NCI-H146 treated with DMSO at 0.1 percent for 48 hours (cell line): Measurements from ENCODE around the gene LIMD2.

Source experiments
- DNase-seq: peaks from one replicate; lab custom pipeline; 2025; ENCODE audit not compliant: unreplicated experiment; lab: John Stamatoyannopoulos, UW

The LIMD2 gene

DNA sequence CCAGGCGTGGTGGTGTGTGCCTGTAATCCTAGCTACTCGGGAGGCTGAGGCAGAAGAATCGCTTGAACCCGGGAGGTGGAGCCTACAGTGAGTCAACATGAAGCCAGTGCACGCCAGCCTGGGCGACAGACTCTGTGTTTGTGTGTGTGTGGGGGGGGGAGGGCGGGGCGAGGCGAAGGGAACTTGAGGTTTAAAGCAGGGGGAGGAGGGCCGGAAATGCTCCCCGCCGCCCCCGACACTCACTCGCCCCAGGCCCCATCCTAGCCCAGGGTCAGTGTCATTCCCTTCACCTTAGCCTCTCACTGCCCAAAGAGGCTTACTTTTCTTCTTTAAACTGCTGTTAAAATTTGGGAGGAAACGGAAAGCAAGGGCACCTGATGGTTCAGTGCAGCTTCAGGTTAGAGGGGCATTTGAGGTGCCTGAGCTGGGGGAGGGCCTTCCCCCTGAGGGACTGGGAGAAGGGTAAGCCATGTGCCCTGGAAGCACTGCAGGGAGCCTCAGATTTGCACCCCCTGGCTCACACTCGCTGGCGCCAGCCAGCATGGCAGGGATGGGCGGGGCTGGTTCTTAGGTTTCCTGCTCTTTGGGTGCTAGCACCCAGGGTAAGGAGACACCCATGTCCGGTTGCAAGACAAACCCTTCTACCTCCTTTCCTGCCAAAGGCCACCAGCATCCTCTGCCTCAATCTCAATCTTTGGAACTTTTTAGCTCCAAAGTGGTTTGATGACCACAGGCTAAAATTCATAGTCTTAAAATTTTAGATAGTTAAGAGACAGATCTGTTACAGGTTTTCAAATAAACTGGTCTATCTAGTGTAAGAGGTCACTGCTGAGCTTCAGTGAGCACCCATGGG lies 2.2 kb upstream of the LIMD2 start:
- DNase-seq, result no peak

- no peak for DNase-seq
These were observed 1.5 kb upstream of the LIMD2 start for GRCh38 chr17:63701456-63701820.

GRCh38 chr17:63700528-63701455 lies 867 bp upstream of the LIMD2 start:
- DNase-seq, result peak; percentile 29

DNA sequence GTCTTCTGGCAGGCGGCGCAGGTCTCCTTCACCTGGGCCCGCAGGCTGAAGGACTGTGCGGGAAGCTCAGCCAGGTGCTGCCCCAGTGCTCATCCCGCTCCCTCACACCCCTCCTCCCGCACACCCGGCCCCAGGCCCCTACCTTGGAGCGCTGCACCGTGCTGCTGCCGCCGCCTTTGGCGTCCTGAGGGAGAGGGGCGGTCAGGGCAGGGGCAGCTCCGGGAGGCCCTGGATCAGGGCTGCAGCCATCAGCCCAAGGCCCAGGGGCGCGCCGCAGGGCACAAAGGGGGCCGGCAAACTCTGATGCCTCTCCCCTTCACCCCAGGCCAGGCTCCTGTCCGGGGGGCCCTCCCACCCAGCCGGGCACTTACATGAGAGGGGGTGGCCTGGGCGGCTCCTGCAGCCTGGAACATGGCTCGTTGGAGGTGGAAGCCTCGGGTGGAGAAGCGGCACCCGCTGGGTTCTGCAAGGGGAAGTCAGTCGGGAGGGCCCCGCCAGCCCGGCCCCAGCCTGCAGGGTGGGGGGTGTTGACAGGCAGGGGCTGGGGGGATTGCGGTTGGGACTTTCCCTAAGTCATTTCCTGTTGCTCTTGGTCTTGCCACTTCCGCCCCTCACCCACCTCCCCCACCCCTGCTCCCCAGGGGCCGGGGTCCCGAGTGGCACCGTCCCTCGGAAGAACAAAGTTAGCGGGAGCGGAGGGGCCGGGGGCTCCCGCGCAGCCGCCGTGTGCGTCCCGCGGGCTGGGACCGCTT lies 863 bp downstream of the LIMD2 start:
- no peak for DNase-seq

GRCh38 chr17:63698381-63698885 lies 1.5 kb downstream of the LIMD2 start:
- DNase-seq, result no peak

DNA sequence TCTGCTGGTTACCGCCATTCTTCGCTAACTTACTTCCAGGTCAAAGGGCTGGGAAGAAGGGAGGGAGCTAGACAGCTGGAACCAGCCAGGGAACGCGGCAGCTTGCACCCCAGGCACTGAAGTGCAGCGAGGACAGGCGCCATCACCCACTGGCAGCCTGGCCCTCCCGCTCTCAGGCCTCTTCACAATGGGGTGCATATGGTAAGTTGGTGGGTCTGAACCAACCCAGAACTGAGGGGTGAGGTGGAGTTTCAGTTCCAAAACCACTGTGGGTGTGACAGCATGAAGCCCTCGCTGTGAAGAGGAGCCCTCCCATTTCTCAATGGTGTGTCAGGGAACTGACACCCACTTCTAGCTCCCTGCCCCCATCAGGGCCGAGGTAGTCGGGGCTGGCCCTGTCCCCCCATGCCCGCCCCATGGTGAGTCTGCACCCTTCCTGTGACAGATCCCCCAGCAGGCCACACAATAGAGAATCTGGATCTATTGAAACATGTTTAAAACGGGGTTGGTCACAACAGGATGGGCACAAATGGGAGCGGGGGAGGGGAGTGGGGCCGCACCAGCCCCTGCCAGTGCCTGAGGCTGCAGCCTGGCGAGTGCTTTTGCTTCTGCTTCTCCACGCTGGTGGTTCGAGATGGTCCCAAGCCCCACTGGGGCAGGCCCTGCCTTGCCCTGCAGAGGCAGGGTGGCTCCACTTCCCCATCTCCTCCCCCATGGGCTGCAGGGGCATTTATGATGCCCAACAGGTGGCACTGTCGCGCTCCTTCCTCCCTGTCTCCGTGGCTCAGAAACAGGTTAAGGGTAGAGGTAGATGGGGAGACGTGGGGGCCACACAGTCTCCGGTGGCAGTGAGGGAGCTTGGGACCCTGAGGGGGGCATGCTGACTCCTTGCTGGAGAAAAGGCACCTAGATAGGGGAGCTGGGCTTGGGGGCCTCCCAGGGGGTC lies 2.3 kb downstream of the LIMD2 start:
- DNase-seq, result no peak

DNA sequence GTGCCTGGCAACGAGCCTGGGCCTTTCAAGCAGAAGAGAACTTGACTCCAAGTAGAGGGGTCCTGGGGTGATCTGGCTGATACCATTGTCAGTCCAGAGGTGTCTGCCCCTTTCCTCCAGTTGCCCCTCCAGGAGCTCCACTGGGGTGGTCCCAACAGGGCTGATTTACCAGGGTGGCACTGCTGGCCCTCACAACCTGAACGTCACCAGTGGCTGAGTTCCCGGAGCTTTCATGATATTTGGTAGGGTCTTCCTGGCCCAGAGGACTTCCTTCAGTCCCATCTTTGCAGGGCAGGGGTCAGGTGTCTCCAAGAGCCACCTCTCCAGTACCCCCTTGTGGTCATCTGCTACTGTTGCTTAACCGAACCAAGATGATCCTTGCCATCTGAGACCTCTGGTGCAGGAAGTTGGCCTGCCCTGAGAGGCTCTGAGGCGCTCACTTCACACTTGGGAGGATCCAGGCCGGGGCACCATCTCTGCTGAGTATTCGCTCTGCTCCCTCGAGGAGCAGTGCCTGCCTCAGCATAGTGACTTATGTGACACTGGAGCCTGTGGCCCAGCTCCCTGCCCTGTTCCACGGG lies 3.5 kb downstream of the LIMD2 start:
- DNase-seq, result no peak

- DNase-seq, result no peak
These were observed 4.0 kb downstream of the LIMD2 start for GRCh38 chr17:63695889-63696288.

DNA sequence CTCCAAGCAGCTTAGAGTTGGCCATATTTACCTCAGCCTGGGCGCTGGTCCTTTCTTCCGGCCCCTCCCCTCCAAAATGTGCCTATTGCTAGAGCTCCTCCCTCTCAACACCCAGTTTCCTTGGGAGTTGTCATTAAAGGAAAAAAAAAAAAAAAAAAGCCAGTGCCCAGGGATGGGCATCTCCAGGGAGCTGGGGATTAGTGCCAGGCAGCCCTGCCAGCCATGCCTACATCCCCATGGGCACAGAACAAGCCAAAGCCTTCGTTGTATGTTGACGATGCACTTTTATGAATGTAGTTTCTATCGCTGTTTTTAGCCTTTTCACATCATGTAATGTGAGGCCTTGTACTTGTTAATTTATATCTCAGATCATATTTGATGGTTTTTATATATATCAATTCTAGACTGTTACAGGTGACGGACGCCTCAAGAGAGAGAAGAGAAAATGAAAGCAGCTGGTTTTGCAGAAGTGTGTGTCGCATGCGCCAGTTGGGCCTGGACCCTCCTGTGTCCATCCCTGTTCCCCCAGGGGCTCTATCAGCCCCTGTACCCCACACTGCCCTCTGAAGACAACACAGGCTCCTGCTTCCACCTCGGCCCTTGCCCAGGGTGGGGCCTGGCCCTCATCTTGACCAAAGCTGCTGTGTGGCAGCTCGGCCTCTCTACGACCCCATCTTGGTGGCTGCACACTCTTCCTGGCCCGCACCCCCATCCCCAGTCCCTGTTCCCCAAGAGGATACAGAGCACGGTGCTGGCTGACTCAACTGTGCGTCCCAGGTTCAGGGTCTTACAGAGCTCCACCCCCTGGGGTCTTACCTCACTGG lies 4.8 kb downstream of the LIMD2 start:
- no peak for DNase-seq

GRCh38 chr17:63694229-63694949 lies 5.5 kb downstream of the LIMD2 start:
- DNase-seq, result no peak

DNA sequence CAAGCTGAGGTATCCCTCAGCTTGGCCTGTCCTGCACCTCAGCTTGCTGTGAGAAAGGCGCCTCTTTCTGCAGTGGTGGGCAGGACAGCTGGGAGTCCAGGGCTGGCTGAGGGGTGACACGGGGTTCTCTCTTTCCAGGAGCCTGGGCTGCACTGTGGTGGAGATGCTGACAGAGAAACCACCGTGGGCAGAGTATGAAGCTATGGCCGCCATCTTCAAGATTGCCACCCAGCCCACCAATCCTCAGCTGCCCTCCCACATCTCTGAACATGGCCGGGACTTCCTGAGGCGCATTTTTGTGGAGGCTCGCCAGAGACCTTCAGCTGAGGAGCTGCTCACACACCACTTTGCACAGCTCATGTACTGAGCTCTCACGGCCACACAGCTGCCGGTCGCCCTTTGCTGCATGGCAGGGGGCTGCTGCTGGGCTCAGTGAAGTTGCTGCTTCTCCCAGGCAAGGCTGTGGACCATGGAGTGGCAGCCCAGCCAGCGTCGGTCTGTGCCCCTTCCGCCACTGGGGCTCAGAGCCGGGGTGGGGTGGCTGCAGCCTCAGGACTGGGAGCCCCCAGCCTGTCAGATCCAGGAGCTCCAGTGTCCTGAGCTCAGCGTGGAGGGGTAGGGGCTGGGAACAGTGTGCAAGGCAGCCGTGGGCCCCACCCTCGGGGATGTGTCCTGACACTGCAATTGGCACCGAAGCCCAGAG lies 6.4 kb downstream of the LIMD2 start:
- no peak for DNase-seq

DNA sequence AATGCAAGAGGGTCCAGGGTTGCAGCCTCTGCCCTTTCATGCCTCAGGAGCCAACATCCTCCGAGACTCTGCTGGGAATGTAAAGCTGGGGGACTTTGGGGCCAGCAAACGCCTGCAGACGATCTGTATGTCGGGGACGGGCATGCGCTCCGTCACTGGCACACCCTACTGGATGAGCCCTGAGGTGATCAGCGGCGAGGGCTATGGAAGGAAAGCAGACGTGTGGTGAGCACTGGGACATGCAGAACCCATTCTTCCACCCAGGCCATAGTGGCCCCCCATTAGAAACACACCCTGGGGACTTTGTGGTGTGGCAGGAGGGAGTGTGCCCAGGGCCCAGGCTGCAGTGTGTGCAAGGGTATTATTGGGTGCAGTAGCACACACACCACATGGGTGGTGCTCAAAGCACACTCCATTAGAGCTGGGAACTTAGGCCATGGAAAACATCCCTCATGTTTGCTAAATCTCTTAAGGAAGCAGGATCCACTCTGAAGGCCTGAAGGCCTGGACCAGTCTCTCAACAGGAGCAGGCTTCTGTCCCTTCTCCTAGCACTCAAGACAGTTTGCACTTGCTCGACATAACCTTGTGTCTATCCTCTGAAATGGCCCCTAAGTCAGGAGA lies 7.6 kb downstream of the LIMD2 start:
- no peak for DNase-seq

DNA sequence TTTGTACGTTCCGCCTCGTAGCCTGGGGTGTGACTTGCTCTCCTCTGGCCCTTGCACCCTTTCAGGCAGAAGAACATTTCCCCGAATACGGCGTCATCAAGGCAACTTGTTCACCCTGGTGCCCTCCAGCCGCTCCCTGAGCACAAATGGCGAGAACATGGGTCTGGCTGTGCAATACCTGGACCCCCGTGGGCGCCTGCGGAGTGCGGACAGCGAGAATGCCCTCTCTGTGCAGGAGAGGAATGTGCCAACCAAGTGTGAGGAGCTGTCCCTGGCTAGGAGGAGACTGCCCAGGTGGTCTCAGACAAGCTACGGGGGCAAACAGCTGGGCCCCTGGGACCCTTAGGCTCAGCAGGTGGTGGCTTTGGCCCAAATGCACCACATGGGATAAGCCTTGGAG lies 10.4 kb downstream of the LIMD2 start:
- no peak for DNase-seq

- no peak for DNase-seq
These were observed 11.4 kb downstream of the LIMD2 start for GRCh38 chr17:63688396-63689020.

DNA sequence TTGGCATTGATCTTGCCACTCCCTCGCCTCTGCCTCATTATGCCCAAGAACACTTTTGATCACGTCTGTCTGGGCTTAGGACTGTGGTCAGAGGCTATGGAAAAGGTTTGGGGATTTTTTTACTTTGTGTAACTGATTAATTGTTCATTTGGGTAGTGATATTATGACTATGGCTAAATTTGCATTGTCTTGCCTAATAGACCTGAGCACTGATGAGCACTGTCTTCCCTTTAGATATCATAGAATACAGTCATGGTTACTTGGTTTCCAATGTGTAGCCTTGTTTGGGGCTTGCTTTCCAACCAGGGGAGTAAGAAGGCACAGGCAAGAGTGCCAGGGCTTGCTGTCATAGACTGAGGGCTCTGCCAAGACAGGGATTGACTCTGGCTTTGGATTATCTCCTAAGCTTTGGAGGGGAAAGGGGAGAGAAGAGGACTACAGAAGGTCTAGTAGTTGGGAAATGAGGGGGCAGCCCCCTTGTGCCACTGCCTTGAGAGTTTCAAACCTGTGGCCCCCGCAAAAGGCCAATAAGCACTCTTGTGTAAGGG lies 13.7 kb downstream of the LIMD2 start:
- DNase-seq, result no peak

GRCh38 chr17:63685578-63685977 lies 14.3 kb downstream of the LIMD2 start:
- no peak for DNase-seq
